Lung (tissue), 12 donors: ENCODE results near the gene SHC3. TPM values are rescaled to one million over a fixed set of nuclear protein-coding genes. Genes with fewer than 3 reads are reported as not detected.

Experiments used
- ATAC-seq: fragments of 200-7000 bp; cut with Tn5 transposase; one replicate; pipeline ENCODE4 v1.9.1; 2020; ENCODE audit warnings: moderate number of reproducible peaks; ENCODE audit not compliant: insufficient read depth, low FRiP score
- DNase-seq, 3 donors: peaks; one replicate each; pipeline ENCODE4 v3.0.0-alpha.2; 2013 to 2017
- H3K27ac ChIP-seq, 2 donors: one replicate each; pipeline ENCODE4 v1.5.1; 2013; ENCODE audit warnings: mild to moderate bottlenecking in 2 of 2, moderate library complexity in 2 of 2, control low read depth in 1 of 2, inconsistent platforms in 1 of 2, low read depth in 1 of 2, low read length in 1 of 2
- H3K27me3 ChIP-seq, 3 donors: one replicate each; pipeline ENCODE4 v1.5.1; 2013; ENCODE audit warnings: low read length in 2 of 3; ENCODE audit not compliant: control insufficient read depth in 3 of 3, insufficient read depth in 3 of 3
- H3K36me3 ChIP-seq, 4 donors: one replicate each; pipeline ENCODE4 v1.5.1; 2013; ENCODE audit warnings: low read length in 4 of 4, mild to moderate bottlenecking in 1 of 4, moderate library complexity in 1 of 4; ENCODE audit not compliant: control insufficient read depth in 4 of 4, insufficient read depth in 4 of 4
- H3K4me1 ChIP-seq, 5 donors: one replicate each; pipeline ENCODE4 v1.5.1; 2013; ENCODE audit warnings: low read length in 5 of 5, mild to moderate bottlenecking in 2 of 5, moderate library complexity in 1 of 5; ENCODE audit not compliant: control insufficient read depth in 5 of 5, insufficient read depth in 5 of 5
- H3K4me3 ChIP-seq: one replicate; pipeline ENCODE4 v1.5.1; 2013; ENCODE audit warnings: mild to moderate bottlenecking, control low read depth, moderate library complexity
- H3K9ac ChIP-seq, 2 donors: one replicate each; pipeline ENCODE4 v1.5.1; 2013; ENCODE audit warnings: low read length in 2 of 2, control low read depth in 1 of 2; ENCODE audit not compliant: insufficient read depth in 1 of 2
- H3K9me3 ChIP-seq, 4 donors: one replicate each; pipeline ENCODE4 v1.5.1; 2013; ENCODE audit warnings: low read length in 3 of 4, mild to moderate bottlenecking in 1 of 4, moderate library complexity in 1 of 4; ENCODE audit not compliant: control insufficient read depth in 4 of 4, insufficient read depth in 3 of 4
- CTCF ChIP-seq: IDR thresholded peaks from 2 replicates; pipeline ENCODE4 v1.5.1; 2012; ENCODE audit warnings: mild to moderate bottlenecking; ENCODE audit errors: control extremely low read depth, extremely low read depth
- WGBS, 2 donors: extraction: QIAGEN DNeasy Blood & Tissue Kit; methylation state at CpG; one replicate each; pipeline ENCODE4 v1.1.7; 2013; 5-methylcytosine and 5-hydroxymethylcytosine counted together
- polyA plus RNA-seq, 2 donors: library from polyadenylated mRNA; stranded (reverse); fragments of 200-250 nt; gene quantifications; one replicate each; pipeline ENCODE4 v1.2.1, GENCODE V29; 2013
- total RNA-seq, 2 donors: library from RNA; depleted of rRNA in 1 of 2; stranded (reverse); fragments of >200 nt in 1 of 2; gene quantifications; one replicate each; pipeline ENCODE4 v1.2.1, GENCODE V29; 2014 to 2021
- donor health status: control.
- donor health status: control.
- donor health status: Bipolar disorder and iron deficiency.
- donor health status: healthy.
- donor health status: DM: yes; HTN: yes; CAD: no.

Gene SHC3
- total and polyA plus RNA-seq, 4 donors = 1.8 to 19.2 (median 4.0) TPM

GRCh38 chr9:89107406-89107805, 71.2 kb downstream of the SHC3 start:
- ATAC-seq (no peak), DNase-seq (no peak)
- peaks cover 0 to 10% (median 2%) of the 10 kb centered on the region in 4 donors for H3K36me3 ChIP-seq
- H3K27me3 ChIP-seq = no peaks in the 10 kb centered on the region
- no peak overlapping the region for H3K4me3 ChIP-seq
- no peak overlapping the region for H3K27ac ChIP-seq
- no peaks in the 10 kb centered on the region for H3K4me1 ChIP-seq
- TF ChIP-seq CTCF = no peak
- H3K9ac ChIP-seq = no peak overlapping the region
- H3K9me3 ChIP-seq = peaks cover 0 to 4% (median 0%) of the 10 kb centered on the region in 4 donors
- whole genome bisulfite sequencing, 2 donors = 87 to 90% methylated on average over 3 of the region's 3 CpGs

GRCh38 chr9:89106224-89106851, 72.3 kb downstream of the SHC3 start:
- 93% methylated on average over 10 of the region's 10 CpGs for WGBS, 2 donors

GRCh38 chr9:89104821-89105220, 73.8 kb downstream of the SHC3 start:
- peaks cover 0 to 7% (median 2%) of the 10 kb centered on the region in 4 donors for H3K36me3 ChIP-seq
- TF ChIP-seq CTCF = no peak
- ATAC-seq (no peak), DNase-seq (no peak)
- H3K9ac ChIP-seq = no peak overlapping the region
- no peaks in the 10 kb centered on the region for H3K9me3 ChIP-seq
- no peaks in the 10 kb centered on the region for H3K4me1 ChIP-seq
- WGBS, 2 donors = 84 to 85% methylated on average over 4 of the region's 4 CpGs
- H3K27ac ChIP-seq = no peak overlapping the region
- no peaks in the 10 kb centered on the region for H3K27me3 ChIP-seq
- H3K4me3 ChIP-seq = no peak overlapping the region

More at GRCh38 chr9:89106224-89106851, 72.3 kb downstream of the SHC3 start:
- Histone ChIP-seq H3K9me3 (peaks cover 0 to 4% (median 0%) of the 10 kb centered on the region in 4 donors), H3K4me1 (no peaks in the 10 kb centered on the region), H3K36me3 (peaks cover 0 to 10% (median 2%) of the 10 kb centered on the region in 4 donors), H3K27ac (no peak overlapping the region), H3K27me3 (no peaks in the 10 kb centered on the region), H3K9ac (no peak overlapping the region), H3K4me3 (no peak overlapping the region)
- no peak for DNase-seq
- no peak for TF ChIP-seq CTCF
- ATAC-seq = no peak

GRCh38 chr9:89097219-89097618, 81.4 kb downstream of the SHC3 start:
- no peak overlapping the region for H3K4me3 ChIP-seq
- no peaks in the 10 kb centered on the region for H3K27me3 ChIP-seq
- H3K9ac ChIP-seq = no peak overlapping the region
- H3K36me3 ChIP-seq = no peaks in the 10 kb centered on the region
- no peak overlapping the region for H3K27ac ChIP-seq
- WGBS, 2 donors = 92 to 96% methylated on average over 2 of the region's 2 CpGs
- ATAC-seq (no peak), DNase-seq (no peak)
- H3K9me3 ChIP-seq = peaks cover 0 to 3% (median 0%) of the 10 kb centered on the region in 4 donors
- TF ChIP-seq CTCF = no peak
- H3K4me1 ChIP-seq = peaks cover 0 to 9% (median 0%) of the 10 kb centered on the region in 5 donors
